ENCODE measurements around the gene TMEM174.

Gene TMEM174

DNA sequence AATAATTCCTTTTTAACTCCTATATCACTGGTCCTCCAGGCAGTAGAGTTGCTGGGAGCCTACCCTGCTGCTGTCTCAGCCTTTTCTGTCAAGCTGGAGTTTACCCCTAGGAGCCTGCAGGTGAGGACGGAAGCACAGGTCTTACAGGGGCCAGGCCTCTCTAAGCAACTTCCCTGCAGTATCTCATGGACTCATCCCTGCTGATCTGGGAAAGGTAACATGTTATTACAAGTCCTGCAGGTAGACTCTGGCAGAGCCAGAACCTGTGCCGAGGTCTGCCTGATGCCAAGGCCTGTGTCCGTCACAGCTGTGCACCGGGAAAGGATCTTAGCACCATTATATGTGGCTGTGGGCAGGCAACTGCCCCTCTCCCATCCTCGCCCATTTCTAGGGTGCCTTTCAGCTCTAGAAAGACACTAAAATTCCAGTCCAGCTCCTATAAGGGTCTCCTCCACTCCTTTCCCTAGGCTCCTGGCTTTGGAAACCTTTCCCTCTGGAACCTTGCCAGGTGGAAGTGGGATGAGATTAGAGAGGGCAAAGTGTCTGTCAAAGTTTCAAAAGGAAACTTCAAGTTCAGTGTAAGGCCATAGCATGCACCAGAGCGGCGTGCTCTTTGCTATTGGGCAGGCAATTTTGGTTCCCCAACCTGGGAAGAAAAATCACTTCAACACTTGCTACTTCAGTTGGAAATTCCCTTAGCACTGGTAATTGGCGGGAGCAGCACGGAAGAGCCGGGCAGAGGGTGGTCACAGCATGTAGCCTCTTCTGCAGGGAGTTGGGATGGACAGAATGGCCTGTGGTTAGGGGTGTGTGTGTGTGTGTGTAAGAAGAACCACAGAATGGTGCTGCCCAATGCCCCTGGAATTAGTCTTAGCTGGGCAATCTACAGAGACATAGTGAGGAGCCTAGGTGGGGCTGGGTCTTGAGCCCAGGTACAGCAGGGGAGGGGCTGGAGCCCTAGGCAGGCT, 35.1 kb upstream of the TMEM174 start:
- Histone ChIP-seq H3K4me3 (ENCODE audit: low read depth in 1 of 2, low read length in 1 of 2) (no peak overlapping the region), H3K9me3 (no peaks in the 10 kb centered on the region), H3K36me3 (no peaks in the 10 kb centered on the region), H3K4me1 (ENCODE audit: control insufficient read depth in 1 of 2, insufficient read depth in 1 of 2, low read depth in 1 of 2, low read length in 1 of 2) (no peaks in the 10 kb centered on the region), H3K27me3 (peaks cover 74% of the 10 kb centered on the region), H3K27ac (no peak overlapping the region)
- TF ChIP-seq, protein P1, sequence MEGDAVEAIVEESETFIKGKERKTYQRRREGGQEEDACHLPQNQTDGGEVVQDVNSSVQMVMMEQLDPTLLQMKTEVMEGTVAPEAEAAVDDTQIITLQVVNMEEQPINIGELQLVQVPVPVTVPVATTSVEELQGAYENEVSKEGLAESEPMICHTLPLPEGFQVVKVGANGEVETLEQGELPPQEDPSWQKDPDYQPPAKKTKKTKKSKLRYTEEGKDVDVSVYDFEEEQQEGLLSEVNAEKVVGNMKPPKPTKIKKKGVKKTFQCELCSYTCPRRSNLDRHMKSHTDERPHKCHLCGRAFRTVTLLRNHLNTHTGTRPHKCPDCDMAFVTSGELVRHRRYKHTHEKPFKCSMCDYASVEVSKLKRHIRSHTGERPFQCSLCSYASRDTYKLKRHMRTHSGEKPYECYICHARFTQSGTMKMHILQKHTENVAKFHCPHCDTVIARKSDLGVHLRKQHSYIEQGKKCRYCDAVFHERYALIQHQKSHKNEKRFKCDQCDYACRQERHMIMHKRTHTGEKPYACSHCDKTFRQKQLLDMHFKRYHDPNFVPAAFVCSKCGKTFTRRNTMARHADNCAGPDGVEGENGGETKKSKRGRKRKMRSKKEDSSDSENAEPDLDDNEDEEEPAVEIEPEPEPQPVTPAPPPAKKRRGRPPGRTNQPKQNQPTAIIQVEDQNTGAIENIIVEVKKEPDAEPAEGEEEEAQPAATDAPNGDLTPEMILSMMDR (IDR thresholded peaks at IDR 0.05) = no peak

DNA sequence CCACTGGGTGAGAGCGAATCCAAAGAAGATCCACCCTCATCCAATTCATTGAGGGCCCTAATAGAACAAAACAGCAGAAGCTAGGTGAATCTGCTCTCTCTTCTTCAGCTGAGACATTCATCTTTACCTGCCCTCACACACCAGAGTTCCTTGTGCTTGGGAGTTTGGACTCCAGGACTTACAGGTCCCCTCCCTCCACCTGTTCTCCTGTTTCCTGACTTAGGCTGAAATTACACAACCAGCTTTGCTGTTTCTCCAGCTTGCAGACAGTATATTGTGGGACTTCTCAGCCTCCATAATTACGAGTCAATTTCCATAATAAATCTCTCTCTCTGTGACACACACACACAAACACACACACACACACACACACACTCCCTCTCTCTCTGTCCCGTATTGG, 33.5 kb upstream of the TMEM174 start:
- Histone ChIP-seq H3K4me1 (ENCODE audit: control insufficient read depth in 1 of 2, insufficient read depth in 1 of 2, low read depth in 1 of 2, low read length in 1 of 2) (no peaks in the 10 kb centered on the region), H3K27ac (no peak overlapping the region), H3K36me3 (no peaks in the 10 kb centered on the region), H3K4me3 (ENCODE audit: low read depth in 1 of 2, low read length in 1 of 2) (no peak overlapping the region), H3K27me3 (peaks cover 67% of the 10 kb centered on the region), H3K9me3 (no peaks in the 10 kb centered on the region)
- TF ChIP-seq, protein P1 (IDR thresholded peaks at IDR 0.05) = no peak

DNA sequence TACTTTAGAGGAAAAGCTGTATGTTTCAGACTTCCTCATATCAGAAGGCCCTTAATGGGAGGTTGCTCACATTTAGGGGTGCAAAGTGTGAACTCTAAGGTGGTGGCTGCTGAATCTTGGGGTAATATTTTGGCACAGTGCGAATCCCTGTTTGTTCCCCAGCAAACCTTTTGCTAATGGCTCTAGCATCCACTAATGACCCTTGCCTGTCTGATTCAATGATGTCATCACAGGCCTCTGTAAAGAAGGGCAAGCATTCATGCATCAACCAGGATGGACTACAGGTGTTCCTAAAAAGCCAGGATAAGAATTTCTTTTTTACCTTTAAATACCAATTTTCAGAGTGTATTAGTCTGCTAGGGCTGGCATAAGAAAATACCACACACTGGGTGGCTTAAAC, 32.2 kb upstream of the TMEM174 start:
- Histone ChIP-seq H3K4me1 (ENCODE audit: control insufficient read depth in 1 of 2, insufficient read depth in 1 of 2, low read depth in 1 of 2, low read length in 1 of 2) (no peaks in the 10 kb centered on the region), H3K27me3 (peaks cover 66% of the 10 kb centered on the region), H3K4me3 (ENCODE audit: low read depth in 1 of 2, low read length in 1 of 2) (no peak overlapping the region), H3K36me3 (no peaks in the 10 kb centered on the region), H3K9me3 (no peaks in the 10 kb centered on the region), H3K27ac (no peak overlapping the region)
- TF ChIP-seq, protein P1 (IDR thresholded peaks at IDR 0.05) = no peak

DNA sequence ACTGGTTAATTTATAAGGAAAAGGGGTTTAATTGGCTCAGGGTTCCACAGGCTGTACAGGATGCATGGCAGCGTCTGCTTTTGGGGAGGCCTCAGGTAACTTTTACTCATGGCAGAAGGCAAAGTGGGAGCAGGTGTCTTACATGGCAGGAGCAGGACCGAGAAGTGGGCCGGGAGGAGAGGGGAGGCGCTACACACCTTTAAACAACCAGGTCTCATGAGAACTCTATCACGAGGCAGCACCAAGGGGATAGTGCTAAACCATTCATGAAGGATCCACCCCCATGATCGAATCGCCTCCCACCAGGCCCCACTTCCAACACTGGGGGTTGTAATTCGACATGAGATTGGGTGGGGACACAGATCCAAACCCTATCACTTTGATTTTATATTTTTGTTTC, 31.0 kb upstream of the TMEM174 start:
- Histone ChIP-seq H3K4me3 (ENCODE audit: low read depth in 1 of 2, low read length in 1 of 2) (no peak overlapping the region), H3K4me1 (ENCODE audit: control insufficient read depth in 1 of 2, insufficient read depth in 1 of 2, low read depth in 1 of 2, low read length in 1 of 2) (no peaks in the 10 kb centered on the region), H3K27me3 (peaks cover 65% of the 10 kb centered on the region), H3K27ac (no peak overlapping the region), H3K36me3 (no peaks in the 10 kb centered on the region), H3K9me3 (no peaks in the 10 kb centered on the region)
- TF ChIP-seq, protein P1 (IDR thresholded peaks at IDR 0.05) = no peak

DNA sequence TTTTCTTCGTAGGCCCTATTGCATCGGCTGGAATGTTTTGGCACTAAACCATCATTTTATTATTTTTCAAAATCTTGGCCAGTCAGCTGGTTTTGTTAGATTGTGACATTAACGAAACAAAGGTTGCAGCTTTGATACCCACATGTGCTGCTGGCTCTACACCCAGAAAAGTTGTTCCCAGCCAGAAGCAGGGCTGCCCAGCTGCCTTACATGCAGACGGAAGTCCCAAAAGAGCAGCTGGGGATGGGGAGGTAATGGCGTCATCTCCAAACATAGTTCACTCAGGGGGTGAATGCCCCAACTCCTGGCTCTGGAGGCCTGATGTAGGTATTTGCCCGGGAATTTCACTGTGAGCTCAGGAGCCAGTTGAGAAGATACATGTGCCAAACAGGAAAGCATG, 29.3 kb upstream of the TMEM174 start:
- TF ChIP-seq, protein P1 (IDR thresholded peaks at IDR 0.05) = no peak
- no peaks in the 10 kb centered on the region for H3K4me1 ChIP-seq (ENCODE audit: control insufficient read depth in 1 of 2, insufficient read depth in 1 of 2, low read depth in 1 of 2, low read length in 1 of 2)
- H3K9me3 ChIP-seq = no peaks in the 10 kb centered on the region
- H3K27me3 ChIP-seq = peaks cover 63% of the 10 kb centered on the region
- no peak overlapping the region for H3K4me3 ChIP-seq (ENCODE audit: low read depth in 1 of 2, low read length in 1 of 2)
- H3K36me3 ChIP-seq = no peaks in the 10 kb centered on the region
- H3K27ac ChIP-seq = no peak overlapping the region
